Measurements from ENCODE around the gene CTAG1A.
"Not testable (repeated sequence)": the region's sequence is repeated elsewhere in the genome, so short reads cannot be mapped to it uniquely, and the experiment has no call there.

Gene CTAG1A

DNA sequence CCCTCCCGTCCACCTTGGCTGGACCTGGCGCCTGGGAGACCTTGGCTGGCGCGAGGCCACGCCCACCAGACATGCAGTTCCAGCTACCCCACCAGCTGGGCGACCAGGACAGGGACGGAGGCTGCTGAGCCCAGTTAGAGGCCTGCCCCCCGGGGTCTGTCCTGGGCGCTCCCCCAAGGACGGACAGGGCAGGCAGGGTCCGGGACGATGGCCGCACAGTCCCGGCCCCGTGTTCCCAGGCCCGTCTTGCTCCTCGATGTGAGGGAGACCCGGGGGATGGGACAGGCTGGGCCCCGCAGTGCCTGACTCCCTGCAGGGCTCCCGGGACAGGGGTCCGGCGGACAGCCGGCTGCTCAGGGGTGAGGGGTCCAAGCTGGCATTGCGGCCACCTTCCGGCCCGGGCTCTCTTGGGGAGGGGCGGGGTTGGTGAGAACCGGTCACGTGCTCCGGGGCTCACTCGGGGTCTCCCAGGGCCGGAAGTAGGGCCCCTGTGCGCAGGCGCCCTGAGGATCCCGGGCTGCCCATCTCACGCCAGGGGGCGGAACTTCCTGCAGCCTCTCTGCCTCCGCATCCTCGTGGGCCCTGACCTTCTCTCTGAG, at the start of gene CTAG1A:
CTAG1A (plus strand) TSS at position 549 of the 599 bp plus-strand sequence. CDS start 74 bp downstream, outside the sequence.
- DNase-seq (ENCODE audit: low read depth in 2 of 2), result not testable (repeated sequence)

GRCh38 chrX:154535892-154536291, 49.0 kb upstream of the CTAG1A start:
- DNase-seq (ENCODE audit: low read depth in 2 of 2), result no peak

GRCh38 chrX:154539077-154539476, 45.9 kb upstream of the CTAG1A start:
- no peak for DNase-seq (ENCODE audit: low read depth in 2 of 2)

DNA sequence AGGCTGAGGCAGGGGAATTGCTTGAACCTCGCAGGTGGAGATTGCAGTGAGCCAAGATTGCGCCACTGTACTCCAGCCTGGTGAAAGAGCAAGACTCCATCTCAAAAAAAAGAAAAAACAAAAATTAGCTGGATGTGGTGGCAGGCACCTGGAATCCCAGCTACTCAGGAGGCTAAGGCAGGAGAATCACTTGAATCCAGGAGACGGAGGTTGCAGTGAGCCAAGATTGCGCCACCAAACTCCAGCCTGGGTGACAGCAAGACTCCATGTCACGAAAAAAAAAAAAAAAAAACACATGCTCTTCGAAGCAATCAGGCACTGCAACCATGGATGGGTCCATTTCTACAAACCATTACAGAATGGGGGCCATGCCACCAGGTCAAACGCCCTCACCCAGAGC, 44.6 kb upstream of the CTAG1A start:
- DNase-seq (ENCODE audit: low read depth in 2 of 2), result not testable (repeated sequence)

DNA sequence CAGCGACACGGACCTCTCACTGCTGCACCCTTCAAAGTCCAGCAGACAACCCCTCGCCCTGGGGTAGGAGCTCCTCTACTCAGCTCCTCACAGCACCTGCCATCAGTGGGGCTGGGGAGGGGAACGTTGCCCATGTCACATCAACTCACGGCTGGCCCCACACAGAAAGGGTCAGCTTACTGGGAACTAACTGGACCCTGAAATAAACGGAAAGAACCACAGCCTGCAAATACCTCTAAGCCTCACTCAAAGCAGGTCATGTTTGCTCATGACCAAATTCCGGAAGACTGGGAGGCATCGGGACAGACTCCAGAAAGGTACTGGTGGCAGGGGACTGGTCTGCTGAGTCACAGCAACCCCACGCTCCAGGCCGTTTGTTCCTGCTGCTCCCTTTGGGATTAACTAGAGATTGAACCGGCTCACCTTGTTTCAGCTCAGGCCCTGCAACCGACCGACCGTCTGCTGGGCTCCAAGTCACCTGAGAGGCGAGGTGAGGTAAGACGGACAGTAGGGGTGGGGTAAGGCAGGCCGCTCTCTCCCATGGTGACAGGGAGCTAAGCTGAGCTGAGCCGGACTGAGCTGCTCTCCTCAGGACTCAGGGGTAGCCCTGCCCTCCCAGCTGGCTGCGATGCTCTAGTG, 43.9 kb upstream of the CTAG1A start:
- no peak for DNase-seq (ENCODE audit: low read depth in 2 of 2)

GRCh38 chrX:154541589-154541895, 43.4 kb upstream of the CTAG1A start:
- no peak for DNase-seq (ENCODE audit: low read depth in 2 of 2)

DNA sequence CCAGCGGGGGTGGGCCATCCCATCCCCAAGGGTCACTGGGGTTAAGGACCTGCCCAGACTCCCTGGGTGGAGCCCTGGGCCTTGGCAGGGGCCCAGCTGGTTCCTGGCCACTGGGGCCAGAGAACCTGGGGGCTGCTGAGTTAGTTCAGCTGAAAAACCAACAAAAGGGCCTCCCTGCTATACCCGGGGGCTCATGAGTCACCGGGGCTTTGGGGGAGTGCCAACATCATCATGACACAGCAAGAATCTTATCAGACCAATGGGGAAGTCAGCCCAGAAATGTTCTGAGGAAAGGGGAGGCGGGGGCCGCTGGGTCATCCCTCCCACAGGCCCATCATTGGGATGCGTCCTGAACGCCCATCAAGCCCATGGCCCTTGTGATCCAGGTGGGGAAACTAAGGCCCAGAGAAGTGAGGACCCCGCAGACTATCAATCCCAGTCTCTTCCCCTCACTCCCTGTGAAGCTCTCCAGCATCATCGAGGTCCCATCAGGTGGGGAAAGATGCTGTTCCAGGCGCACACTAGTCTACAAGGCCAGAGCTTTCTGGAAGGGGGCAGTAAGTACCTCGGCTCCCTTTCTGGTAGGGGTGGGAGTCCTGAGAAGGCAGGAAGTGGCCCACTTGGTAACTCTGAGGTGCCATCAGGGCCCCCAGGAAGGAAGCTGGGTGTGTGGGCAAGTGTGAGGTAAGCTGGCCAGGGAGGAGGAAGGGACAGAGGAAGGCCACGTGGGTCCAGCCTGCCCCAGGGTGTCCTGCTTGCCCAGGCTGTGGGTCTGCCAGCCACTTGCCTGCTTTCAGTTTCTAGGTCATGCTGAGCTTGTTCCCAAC, 42.8 kb upstream of the CTAG1A start:
- no peak for DNase-seq (ENCODE audit: low read depth in 2 of 2)

DNA sequence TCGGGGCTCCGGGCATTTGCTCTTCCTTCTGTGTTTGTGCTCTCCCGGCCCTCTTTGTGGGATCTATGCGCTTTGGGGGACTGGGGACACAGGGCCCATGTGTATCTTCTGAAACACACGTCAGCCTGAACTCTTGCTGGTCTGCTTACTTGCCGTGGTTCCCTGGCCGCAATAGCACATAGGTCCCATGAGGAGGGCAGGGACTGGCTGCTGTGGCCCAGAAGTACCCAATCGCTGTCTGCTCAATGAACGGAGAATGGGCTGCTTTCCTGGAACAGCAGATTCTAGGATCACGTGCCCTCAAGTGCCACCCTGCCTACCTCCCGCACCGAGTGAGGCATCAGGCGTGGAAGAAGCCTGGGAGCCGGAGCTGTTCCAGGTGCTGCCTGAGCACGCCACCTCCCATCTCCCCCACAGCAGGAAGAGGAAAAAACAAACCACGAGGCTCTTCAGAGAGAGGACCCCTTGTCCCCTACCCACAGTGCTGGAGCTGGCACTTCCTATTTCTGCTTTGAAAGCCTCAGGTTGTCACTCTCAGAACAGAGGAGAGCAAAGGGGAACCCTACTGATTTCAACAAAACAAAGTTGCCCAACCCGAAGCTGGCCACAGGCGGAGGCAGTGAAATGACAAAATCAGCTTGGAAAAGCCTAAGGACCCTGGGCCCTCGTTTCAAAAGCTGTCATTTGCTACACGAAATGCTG, 42.1 kb upstream of the CTAG1A start:
- DNase-seq (ENCODE audit: low read depth in 2 of 2), result no peak

- no peak for DNase-seq (ENCODE audit: low read depth in 2 of 2)
Measured at GRCh38 chrX:154545673-154546274, 39.2 kb upstream of the CTAG1A start.

- DNase-seq (ENCODE audit: low read depth in 2 of 2), result peak in 1 of 2 donors; percentile 73
Measured at GRCh38 chrX:154546354-154547244, 38.3 kb upstream of the CTAG1A start, which contains the start of gene G6PD. G6PD (minus strand) TSS chrX:154546846; CDS start chrX:154546155, 691 bp downstream.

GRCh38 chrX:154547245-154548027, 37.5 kb upstream of the CTAG1A start, which contains the start of gene IKBKG:
IKBKG (plus strand) TSS chrX:154547620; CDS start chrX:154552003, 4,383 bp downstream.
- peak; percentile 78 to 82 for DNase-seq (ENCODE audit: low read depth in 2 of 2)

GRCh38 chrX:154548028-154548316, 37.0 kb upstream of the CTAG1A start:
- DNase-seq (ENCODE audit: low read depth in 2 of 2), result no peak

DNA sequence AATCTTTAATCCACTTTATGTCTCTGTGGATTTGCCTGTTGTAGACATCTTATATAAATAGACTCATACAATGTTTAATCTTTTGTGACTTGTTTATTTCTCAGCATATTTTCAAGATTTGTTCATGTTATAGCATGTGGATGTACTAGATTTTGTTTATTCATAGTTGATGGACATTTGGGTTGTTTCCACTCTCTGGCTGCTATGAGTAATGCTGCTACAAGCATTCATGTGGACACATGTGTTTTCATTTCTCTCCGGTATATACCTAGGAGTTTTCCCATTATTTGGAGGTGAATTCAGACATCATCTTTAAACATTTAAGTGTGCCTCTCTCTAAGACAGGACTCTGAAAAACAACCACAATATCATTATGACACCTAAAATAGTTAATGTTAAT, 35.2 kb upstream of the CTAG1A start:
- DNase-seq (ENCODE audit: low read depth in 2 of 2), result no peak

- DNase-seq (ENCODE audit: low read depth in 2 of 2), result not testable (repeated sequence)
Measured at GRCh38 chrX:154552112-154552806, 32.7 kb upstream of the CTAG1A start.

DNA sequence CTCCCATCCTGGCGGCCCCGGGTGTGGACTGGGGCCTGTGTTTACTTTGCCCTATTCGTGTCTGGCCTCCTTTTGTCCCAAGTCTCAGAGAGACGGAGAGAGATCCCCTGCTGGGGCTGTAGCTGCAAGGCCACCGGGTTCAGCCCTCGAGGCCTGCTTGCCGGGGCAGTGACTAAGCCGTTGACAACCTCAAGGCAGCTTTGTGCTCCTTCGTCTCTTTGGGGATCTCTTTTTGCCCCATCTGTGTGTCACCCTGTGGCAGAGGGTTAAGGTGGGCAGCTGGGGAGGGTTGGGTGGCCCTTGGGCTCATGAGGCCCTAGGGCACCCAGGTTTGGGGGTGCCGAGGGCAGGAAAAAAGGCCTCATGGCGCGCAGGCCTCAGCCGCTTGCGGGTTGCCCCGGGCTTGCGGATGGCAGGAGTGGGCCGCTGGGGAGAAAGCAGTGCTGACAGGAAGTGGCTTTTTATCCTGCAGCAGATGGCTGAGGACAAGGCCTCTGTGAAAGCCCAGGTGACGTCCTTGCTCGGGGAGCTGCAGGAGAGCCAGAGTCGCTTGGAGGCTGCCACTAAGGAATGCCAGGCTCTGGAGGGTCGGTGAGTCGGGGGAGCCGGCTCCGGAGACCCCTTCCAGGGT, 26.8 kb upstream of the CTAG1A start:
- not testable (repeated sequence) for DNase-seq (ENCODE audit: low read depth in 2 of 2)

DNA sequence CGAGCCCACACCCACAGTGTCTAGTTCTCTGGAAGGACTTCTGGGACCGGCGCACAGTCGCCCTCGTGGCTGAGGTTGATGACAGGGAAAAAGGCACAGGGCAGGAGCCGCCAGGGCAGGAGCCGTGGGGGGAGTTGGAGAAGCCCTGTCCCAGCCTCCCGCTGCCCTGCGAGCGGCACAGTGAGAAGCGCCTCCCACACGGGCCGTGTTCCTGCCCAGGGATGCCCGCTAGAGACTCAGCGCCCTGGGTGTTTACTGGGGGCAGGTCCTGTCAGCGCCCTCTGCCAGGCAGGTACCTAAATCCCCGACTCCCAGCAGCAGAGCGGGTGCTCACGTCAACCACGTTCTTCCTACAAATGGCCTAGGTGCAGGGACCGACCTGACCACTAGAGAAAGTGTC, 26.0 kb upstream of the CTAG1A start:
- not testable (repeated sequence) for DNase-seq (ENCODE audit: low read depth in 2 of 2)

- DNase-seq (ENCODE audit: low read depth in 2 of 2), result not testable (repeated sequence)
Measured at GRCh38 chrX:154560326-154560725, 24.6 kb upstream of the CTAG1A start.

GRCh38 chrX:154562295-154562694, 22.6 kb upstream of the CTAG1A start:
- not testable (repeated sequence) for DNase-seq (ENCODE audit: low read depth in 2 of 2)

DNA sequence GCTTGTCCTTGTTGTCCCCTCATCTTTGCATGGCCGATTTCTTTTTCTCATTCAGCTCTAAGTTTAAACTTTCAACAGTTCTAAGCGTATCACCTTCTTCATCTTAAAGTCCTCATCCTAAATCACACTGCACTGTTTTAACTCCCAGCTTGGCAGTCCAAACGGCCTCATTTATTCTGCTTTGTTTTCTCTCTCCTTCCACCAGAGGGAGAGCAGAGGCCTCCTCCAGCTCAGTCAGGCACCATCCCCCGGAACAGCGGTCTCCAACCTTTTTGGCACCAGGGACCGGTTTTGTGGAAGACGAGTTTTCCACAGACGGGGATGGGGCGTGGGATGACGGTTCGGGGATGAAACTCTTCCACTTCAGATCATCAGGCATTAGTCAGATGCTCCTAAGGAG, 14.6 kb upstream of the CTAG1A start:
- DNase-seq (ENCODE audit: low read depth in 2 of 2), result not testable (repeated sequence)

All from stimulated activated CD4-positive, alpha-beta T cell treated with anti-CD3 and anti-CD28 coated beads, Interleukin-15, amount 100 ng/mL, for 48 hours (primary cell).